ENCODE results near the gene ZSCAN29.
"Not testable (repeated sequence)": the region's sequence is repeated elsewhere in the genome, so short reads cannot be mapped to it uniquely, and the experiment has no call there.

ZSCAN29 gene

GRCh38 chr15:43370975-43371974 is at the start of gene ZSCAN29, which contains the start of gene TUBGCP4:
TSS of gene ZSCAN29 (minus strand) at chr15:43371043. CDS start at chr15:43369913, 1,130 bp downstream.
TSS of gene TUBGCP4 (plus strand) at chr15:43371101. CDS start at chr15:43371355, 254 bp downstream.
- DNase-seq: peak; percentile 66

- DNase-seq: no peak
Observed at GRCh38 chr15:43420435-43420834, 49.6 kb upstream of the ZSCAN29 start.

GRCh38 chr15:43414196-43414595 is 43.4 kb upstream of the ZSCAN29 start:
- DNase-seq: no peak

GRCh38 chr15:43412096-43412495 is 41.3 kb upstream of the ZSCAN29 start:
- DNase-seq: no peak

- no peak for DNase-seq
Observed at GRCh38 chr15:43410572-43411214, 39.9 kb upstream of the ZSCAN29 start.

GRCh38 chr15:43408789-43409188 is 37.9 kb upstream of the ZSCAN29 start:
- DNase-seq: no peak

- no peak for DNase-seq
Observed at GRCh38 chr15:43406808-43407207, 36.0 kb upstream of the ZSCAN29 start.

- no peak for DNase-seq
Observed at GRCh38 chr15:43406189-43406588, 35.3 kb upstream of the ZSCAN29 start.

GRCh38 chr15:43404130-43404529 is 33.3 kb upstream of the ZSCAN29 start:
- DNase-seq: no peak

GRCh38 chr15:43403616-43404015 is 32.8 kb upstream of the ZSCAN29 start:
- DNase-seq: no peak

GRCh38 chr15:43402255-43402654 is 31.4 kb upstream of the ZSCAN29 start:
- DNase-seq: no peak

GRCh38 chr15:43393592-43393991 is 22.7 kb upstream of the ZSCAN29 start:
- not testable (repeated sequence) for DNase-seq

GRCh38 chr15:43390723-43391122 is 19.9 kb upstream of the ZSCAN29 start:
- DNase-seq: no peak

- no peak for DNase-seq
Observed at GRCh38 chr15:43383070-43383469, 12.2 kb upstream of the ZSCAN29 start.

- DNase-seq: no peak
Observed at GRCh38 chr15:43382310-43382709, 11.5 kb upstream of the ZSCAN29 start.

- DNase-seq: no peak
Observed at GRCh38 chr15:43378601-43379000, 7.8 kb upstream of the ZSCAN29 start.

- peak; percentile 29 for DNase-seq
Observed at GRCh38 chr15:43376017-43376705, 5.3 kb upstream of the ZSCAN29 start.

GRCh38 chr15:43370310-43370974 is 401 bp downstream of the ZSCAN29 start:
- no peak for DNase-seq

GRCh38 chr15:43361313-43361903 is 9.4 kb downstream of the ZSCAN29 start:
- no peak for DNase-seq

GRCh38 chr15:43360821-43361220 is 10.0 kb downstream of the ZSCAN29 start:
- DNase-seq: no peak

GRCh38 chr15:43352693-43353382 is 18.0 kb downstream of the ZSCAN29 start:
- no peak for DNase-seq

- no peak for DNase-seq
Observed at GRCh38 chr15:43347114-43347513, 23.7 kb downstream of the ZSCAN29 start.
